Measurements from ENCODE around the gene KCNJ10.
A peak's percentile ranks its signal among the peaks of the same experiment; 100 is the strongest.

Gene KCNJ10

DNA sequence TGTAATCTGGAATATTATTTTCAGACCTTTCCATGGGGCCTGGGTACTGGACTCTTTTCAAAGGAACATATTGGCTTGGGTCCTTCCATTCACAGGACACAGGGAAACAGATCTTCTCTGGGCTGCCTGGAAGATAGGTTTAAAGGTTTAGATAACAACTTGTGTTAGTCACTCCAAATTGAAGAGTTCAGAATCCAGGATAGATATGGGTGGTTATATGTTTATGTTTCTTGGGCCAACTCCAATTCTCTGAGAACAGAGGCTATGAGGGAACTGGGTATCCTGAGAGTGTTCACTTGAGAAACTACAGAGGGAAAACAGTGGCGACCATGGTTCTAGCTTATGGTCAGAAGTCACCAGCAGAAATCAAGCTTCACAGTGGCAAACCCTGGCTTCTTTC lies 29.5 kb downstream of the KCNJ10 start:
- no peaks in the 10 kb centered on the region for H3K4me1 Mint-ChIP-seq (ENCODE audit: low read depth)
- no peak overlapping the region for H3K27ac Mint-ChIP-seq
- H3K9me3 Mint-ChIP-seq (ENCODE audit: low read depth): no peaks in the 10 kb centered on the region
- peaks cover 2% of the 10 kb centered on the region for H3K36me3 Mint-ChIP-seq
- no peak overlapping the region for H3K4me3 Mint-ChIP-seq
- H3K27me3 Mint-ChIP-seq: peaks cover 4% of the 10 kb centered on the region

DNA sequence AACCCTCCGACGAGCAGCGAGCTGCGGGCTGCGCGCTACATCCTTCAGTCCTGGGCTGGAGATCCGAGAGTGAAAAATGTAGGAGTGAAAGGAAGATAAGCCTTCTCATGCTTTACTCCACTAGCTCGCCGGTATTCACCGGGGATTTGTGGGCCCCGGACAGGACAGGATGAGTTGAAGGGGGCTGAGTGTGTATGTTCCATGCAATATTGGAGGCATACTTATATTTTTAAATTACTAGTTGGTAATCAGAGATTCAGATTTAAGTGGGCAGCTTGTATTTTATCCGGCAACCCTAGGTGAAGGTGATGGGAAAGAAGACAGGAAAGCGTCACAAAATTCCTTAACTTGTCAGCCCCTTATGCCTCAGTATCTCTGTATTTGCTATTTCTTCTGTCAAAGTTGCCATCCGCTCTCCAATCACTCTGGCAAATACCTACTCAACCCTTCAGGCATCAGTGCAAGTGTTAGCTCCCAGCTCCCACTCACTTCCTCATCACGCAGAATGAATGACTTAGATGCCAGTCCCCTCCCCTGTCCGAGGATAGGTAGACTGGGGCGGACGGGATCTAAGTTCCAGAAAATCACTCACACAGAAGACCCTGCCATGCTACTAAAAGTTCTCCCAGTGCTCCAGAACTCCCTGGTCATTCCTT lies 37.7 kb downstream of the KCNJ10 start:
- H3K4me3 Mint-ChIP-seq: peak overlapping the region; percentile 97
- no peaks in the 10 kb centered on the region for H3K9me3 Mint-ChIP-seq (ENCODE audit: low read depth)
- no peaks in the 10 kb centered on the region for H3K27me3 Mint-ChIP-seq
- peaks cover 35% of the 10 kb centered on the region for H3K4me1 Mint-ChIP-seq (ENCODE audit: low read depth)
- peaks cover 5% of the 10 kb centered on the region for H3K36me3 Mint-ChIP-seq
- H3K27ac Mint-ChIP-seq: peak overlapping the region; percentile 89

DNA sequence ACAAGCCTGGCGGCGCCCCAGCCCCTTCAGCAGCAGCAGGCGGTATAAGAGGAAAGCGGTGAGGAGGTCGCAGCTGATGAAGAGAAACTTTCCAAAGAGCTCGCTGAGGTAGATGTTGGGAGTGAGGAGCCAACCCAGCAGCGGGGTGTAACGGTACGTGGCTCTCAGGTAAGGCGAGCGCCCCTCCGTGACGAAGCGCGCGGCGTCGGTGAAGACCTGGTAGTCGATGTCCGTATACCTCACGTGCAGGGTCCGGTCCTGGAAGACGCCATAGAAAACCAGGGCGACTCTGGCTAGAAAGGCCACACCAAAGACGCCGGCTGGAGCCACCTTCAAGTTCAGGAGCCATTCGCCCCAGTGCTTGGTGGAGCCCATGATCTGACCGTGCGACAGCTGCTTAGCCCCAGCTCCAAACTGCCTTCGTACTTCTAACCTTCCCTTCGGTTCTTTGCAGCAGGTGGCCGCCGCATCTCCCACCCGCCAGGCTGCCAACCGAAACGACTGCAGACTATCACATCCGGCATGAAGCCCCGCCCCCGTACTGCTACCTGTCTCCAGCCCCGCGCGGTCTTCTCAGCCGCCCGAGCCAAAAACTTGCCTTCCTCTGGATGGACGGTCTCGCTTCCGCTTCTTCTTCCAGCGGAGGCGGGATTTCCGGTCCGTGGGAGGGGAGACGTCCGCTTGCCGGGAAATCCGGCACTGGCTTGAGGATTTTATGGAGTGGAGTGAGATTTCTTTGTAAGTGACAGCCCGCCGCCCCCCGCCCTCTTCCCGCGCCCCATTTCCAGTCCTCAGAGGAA lies 38.4 kb downstream of the KCNJ10 start, which contains the start of gene PIGM:
Gene PIGM (minus strand): TSS at position 626 of the 800 bp plus-strand sequence. CDS start 251 bp downstream, at position 375.
- Mint-ChIP-seq H3K9me3 (ENCODE audit: low read depth) (no peaks in the 10 kb centered on the region), H3K27ac (peak within 1 kb of the TSS; percentile 89), H3K36me3 (peaks cover 6% of the 10 kb centered on the region), H3K27me3 (no peaks in the 10 kb centered on the region), H3K4me3 (peak within 1 kb of the TSS; percentile 97), H3K4me1 (ENCODE audit: low read depth) (peaks cover 35% of the 10 kb centered on the region)

DNA sequence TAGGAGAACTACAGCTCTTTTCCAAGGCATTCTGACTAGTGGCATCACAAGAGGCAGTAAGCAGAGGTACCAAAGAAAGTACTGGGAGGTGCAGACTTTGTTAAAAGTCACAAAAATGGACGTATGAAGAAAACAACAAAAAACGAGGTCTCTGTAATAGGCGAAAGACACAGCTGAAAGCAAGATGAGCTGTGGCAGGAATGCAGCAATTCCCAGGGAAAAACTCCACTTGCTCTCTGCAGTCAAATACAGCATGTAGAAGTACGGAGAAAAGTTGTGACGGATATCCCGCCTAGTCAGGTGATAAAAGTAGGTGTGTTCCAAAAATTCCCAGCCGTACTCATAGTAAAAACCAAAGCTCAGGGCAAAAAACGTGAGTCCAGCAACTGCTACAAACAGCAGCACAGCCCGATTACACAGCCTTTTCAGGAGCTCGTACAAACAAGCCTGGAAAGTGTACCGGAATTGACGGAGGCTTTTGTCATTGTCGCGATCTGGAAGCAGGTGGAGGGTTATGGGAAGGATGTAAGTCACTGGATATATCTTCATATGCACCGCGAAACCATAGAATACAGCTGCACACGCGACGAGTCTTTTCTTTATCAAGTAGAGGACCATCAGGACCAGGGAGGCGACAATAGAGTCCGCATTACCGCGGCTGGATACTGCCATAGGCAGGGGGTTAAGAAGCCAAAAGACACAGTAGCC lies 39.1 kb downstream of the KCNJ10 start:
- peaks cover 35% of the 10 kb centered on the region for H3K4me1 Mint-ChIP-seq (ENCODE audit: low read depth)
- H3K27ac Mint-ChIP-seq: peak overlapping the region; percentile 87
- no peaks in the 10 kb centered on the region for H3K27me3 Mint-ChIP-seq
- H3K4me3 Mint-ChIP-seq: peak overlapping the region; percentile 97
- H3K9me3 Mint-ChIP-seq (ENCODE audit: low read depth): no peaks in the 10 kb centered on the region
- peaks cover 6% of the 10 kb centered on the region for H3K36me3 Mint-ChIP-seq

DNA sequence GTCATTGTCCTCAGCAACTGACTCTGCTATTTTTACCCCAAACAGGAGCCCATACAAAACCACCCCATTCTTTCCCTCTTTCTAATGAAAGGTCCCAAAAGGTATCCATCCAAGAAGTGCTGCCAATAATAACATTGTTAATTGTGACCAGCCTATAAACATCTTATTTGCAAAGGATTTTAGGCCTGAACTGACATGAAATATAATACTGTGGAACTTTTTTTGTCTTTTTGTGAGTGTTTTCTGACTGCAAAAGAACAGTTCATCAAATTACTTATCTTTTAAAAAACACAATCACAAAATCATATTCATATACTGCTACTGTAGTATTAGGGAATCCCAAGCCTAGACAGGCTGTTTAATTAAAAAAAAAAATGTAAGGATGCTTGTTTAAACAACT lies 41.5 kb downstream of the KCNJ10 start:
- H3K9me3 Mint-ChIP-seq (ENCODE audit: low read depth): no peaks in the 10 kb centered on the region
- H3K27me3 Mint-ChIP-seq: no peaks in the 10 kb centered on the region
- peaks cover 35% of the 10 kb centered on the region for H3K4me1 Mint-ChIP-seq (ENCODE audit: low read depth)
- no peak overlapping the region for H3K4me3 Mint-ChIP-seq
- peaks cover 8% of the 10 kb centered on the region for H3K36me3 Mint-ChIP-seq
- H3K27ac Mint-ChIP-seq: no peak overlapping the region

DNA sequence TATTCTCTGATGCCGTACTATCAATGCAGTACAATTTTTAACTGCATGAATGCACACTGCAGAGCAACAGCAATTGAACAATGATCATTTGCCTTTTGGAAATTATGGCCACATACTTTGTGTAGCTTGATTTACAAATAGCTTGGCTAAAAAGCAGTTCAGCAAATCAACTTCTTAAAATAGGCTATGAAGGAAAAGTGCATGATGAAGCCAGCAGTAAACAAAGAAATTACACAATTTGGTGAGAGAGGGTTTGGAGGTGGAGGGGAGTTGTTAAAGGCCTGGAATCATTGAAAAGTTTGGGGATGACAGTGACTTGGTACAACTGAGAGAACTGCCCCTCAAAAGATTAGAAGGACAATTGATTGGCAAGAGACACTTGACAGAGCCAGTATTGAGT lies 44.6 kb downstream of the KCNJ10 start:
- Mint-ChIP-seq H3K27ac (no peak overlapping the region), H3K4me3 (no peak overlapping the region), H3K27me3 (no peaks in the 10 kb centered on the region), H3K36me3 (peaks cover 8% of the 10 kb centered on the region), H3K9me3 (ENCODE audit: low read depth) (no peaks in the 10 kb centered on the region), H3K4me1 (ENCODE audit: low read depth) (peaks cover 15% of the 10 kb centered on the region)

DNA sequence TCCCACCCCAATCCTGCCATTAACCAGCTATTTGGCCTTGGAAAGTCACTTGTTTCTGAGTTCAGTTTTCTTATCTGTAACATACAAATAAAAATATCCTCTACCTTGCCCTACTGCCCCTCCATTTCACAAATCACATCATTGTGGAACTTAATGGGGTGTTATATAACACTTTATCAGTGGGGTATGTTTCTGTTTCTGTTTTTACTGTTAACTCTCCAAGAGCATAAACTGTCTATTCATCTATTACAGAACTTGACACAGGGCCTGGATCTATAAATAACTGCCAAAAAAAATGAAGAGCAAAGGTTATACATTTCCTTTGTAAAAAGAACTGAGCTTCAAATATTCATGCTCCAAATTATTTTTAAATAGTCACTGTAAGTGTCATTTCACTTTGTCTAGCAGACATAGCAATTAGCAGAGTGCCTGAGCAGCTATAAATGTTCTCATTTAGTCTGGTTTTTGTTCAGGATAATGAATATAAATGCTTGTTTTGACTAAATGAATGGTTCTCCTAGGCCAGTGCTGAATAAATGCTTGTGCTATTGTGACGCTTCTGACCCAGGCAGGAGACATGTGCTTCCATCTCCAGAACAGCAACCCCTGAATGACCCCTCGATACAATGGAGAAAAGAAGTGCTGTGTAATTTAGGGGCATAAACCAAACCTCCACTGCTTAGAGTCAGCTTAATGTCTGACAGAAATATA lies 45.6 kb downstream of the KCNJ10 start:
- no peak overlapping the region for H3K27ac Mint-ChIP-seq
- no peaks in the 10 kb centered on the region for H3K9me3 Mint-ChIP-seq (ENCODE audit: low read depth)
- peaks cover 9% of the 10 kb centered on the region for H3K4me1 Mint-ChIP-seq (ENCODE audit: low read depth)
- no peak overlapping the region for H3K4me3 Mint-ChIP-seq
- no peaks in the 10 kb centered on the region for H3K27me3 Mint-ChIP-seq
- peaks cover 8% of the 10 kb centered on the region for H3K36me3 Mint-ChIP-seq

DNA sequence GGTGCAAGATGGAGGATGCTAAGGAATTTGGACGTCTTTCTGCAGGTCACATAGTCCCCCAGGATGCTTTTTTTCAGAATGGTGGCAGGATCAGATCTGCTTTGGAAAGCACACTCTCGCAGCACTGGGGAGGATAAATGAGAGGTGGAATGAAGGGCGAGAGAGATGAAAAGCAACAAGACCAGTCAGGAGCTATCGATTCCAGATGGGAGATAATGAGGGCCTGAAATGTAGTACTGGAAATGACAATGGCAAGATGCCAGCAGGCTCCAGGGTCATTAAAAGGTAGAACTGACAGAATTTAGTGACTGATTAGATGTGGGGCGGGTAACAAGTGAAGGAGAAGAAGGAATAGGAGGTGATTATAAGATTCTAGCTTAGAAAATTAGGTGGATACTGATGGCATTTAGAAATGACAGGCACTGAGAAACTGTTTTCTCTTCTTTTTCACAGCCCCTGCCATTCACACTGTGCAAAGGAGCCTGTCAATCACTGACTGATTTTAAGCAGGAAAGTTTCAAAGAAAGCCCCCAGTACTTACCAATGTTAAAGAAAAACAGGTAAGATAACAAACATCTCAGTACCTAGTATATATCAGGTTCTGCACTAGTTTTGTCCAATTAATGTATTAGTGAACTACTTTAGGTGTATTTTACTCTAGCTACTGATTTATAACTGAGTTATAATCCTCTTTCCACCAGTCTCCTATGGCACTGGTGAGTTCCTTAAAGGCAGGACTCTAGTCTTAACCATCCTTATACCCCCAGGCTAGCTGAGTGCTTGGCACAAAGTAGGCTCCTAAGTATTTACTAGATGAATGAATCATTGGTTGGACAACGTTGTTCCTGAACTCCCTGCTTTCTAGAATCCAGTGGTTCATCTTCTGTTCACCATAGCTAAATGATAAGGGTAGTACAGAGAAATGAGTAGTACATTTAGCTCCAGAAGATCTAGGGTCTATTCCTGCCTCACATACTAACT lies 47.3 kb downstream of the KCNJ10 start:
- Mint-ChIP-seq H3K27ac (no peak overlapping the region), H3K9me3 (ENCODE audit: low read depth) (no peaks in the 10 kb centered on the region), H3K36me3 (peaks cover 6% of the 10 kb centered on the region), H3K4me1 (ENCODE audit: low read depth) (peaks cover under 1% of the 10 kb centered on the region), H3K27me3 (no peaks in the 10 kb centered on the region), H3K4me3 (no peak overlapping the region)

DNA sequence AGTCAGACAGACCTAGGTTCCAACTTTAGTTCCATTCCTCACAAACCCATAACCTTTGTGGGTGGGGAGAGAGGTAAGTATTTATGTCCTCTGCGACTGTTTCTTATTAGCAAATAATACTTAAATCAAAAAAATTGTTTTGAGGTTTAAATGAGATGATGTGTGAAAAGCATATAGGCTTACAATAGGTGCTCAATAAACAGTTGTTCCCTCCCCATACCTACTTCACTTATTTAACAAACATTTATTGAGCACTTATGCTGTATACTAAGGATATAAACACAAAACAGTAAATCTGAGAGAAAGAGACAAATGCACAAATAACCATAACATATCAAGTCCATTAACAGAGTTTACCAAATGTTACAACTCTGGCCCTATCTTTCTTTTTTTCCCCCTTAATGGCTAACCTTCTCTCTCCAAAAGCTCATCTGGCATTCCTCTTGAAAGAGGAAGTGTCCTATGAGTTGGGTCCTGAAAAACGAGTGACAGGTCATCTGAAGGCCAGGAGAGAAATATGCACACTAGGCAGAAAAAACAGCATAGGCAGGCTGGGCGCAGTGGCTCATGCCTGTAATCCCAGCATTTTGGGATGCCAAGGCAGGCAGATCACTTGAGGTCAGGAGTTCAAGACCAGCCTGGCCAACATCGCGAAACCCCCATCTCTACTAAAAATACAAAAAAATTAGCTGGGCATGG lies 48.4 kb downstream of the KCNJ10 start:
- no peak overlapping the region for H3K4me3 Mint-ChIP-seq
- peaks cover 5% of the 10 kb centered on the region for H3K27me3 Mint-ChIP-seq
- no peak overlapping the region for H3K27ac Mint-ChIP-seq
- H3K36me3 Mint-ChIP-seq: peaks cover 4% of the 10 kb centered on the region
- H3K9me3 Mint-ChIP-seq (ENCODE audit: low read depth): no peaks in the 10 kb centered on the region
- H3K4me1 Mint-ChIP-seq (ENCODE audit: low read depth): no peaks in the 10 kb centered on the region

DNA sequence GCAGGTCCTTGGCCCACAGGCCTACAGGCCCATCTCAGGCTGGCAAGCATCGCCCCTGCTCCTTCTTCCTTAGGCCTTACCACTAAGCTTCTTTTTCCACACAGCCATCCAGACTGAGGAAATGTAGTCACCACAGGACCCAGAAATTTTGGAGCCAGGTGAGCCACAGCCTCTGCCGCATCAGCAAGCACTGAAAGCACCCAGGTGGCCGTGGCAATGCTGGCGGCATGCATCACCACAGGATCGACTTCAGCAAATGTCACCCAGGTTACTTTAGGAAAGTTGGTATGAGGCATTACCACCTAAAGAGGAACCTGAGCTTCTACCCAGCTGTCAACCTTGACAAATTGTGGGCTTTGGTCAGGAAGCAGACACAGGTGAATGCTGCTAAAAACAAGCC lies 49.8 kb downstream of the KCNJ10 start:
- Mint-ChIP-seq H3K36me3 (peaks cover 2% of the 10 kb centered on the region), H3K27me3 (peaks cover 5% of the 10 kb centered on the region), H3K4me3 (no peak overlapping the region), H3K27ac (no peak overlapping the region), H3K9me3 (ENCODE audit: low read depth) (no peaks in the 10 kb centered on the region), H3K4me1 (ENCODE audit: low read depth) (no peaks in the 10 kb centered on the region)

DNA sequence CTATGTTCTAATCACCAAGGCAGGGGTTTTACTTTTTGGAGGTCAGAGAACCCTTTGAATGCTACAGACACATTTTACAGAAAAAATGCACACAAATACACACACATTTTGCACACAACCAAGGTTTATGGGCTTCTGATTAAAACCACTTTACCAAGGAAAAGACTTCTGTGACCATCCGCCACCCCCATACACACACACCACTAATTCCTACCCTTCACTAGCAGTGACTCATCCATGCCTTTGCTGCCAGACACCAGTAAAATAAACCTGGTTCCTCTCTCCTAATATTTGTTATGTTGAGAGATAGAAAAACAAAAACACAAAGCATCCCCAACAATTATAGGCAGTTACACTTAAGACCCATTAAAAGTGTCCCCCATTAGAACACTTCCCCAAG lies 51.1 kb downstream of the KCNJ10 start:
- no peak overlapping the region for H3K4me3 Mint-ChIP-seq
- peaks cover 5% of the 10 kb centered on the region for H3K27me3 Mint-ChIP-seq
- no peaks in the 10 kb centered on the region for H3K9me3 Mint-ChIP-seq (ENCODE audit: low read depth)
- no peaks in the 10 kb centered on the region for H3K4me1 Mint-ChIP-seq (ENCODE audit: low read depth)
- H3K36me3 Mint-ChIP-seq: peaks cover 2% of the 10 kb centered on the region
- no peak overlapping the region for H3K27ac Mint-ChIP-seq

DNA sequence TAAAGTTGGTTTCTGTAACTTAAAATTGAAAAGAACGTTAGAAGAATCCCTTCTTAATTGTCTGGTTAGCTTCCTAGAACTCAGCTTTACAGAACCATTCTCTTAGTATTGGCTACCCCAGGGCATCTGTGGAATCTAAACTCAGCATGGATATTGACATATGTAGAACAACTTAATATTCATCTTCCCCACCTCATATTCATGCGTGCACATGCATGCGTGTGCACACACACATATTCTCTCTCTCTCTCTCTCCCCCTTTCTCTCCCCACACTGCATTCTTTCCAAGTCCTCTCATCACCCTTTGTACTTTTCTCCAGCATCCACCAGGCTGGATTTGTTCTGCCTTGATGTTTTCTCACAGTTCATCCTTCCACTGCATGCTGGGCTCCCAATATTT lies 51.6 kb downstream of the KCNJ10 start:
- no peaks in the 10 kb centered on the region for H3K9me3 Mint-ChIP-seq (ENCODE audit: low read depth)
- H3K36me3 Mint-ChIP-seq: peaks cover 2% of the 10 kb centered on the region
- H3K4me1 Mint-ChIP-seq (ENCODE audit: low read depth): no peaks in the 10 kb centered on the region
- no peak overlapping the region for H3K4me3 Mint-ChIP-seq
- H3K27ac Mint-ChIP-seq: no peak overlapping the region
- peaks cover 5% of the 10 kb centered on the region for H3K27me3 Mint-ChIP-seq

DNA sequence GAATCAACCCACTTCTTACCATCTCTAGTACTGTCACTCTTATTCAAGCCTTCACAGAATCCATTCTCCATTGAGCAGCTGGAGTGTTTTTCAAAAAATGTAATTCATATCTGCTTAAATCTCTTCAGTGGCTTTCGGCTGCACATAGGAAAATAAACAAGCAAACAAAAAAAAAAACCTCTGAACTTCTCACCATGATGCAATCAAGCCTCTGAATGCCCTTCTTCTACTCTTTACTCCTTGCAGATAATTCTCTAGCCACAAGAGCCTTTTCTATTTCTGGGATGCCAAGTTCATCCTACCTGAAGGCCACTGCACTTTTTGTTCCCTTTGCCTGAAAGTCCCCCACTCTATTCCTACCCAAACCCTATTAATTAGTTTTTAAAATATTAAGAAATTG lies 52.4 kb downstream of the KCNJ10 start:
- H3K36me3 Mint-ChIP-seq: peaks cover 2% of the 10 kb centered on the region
- no peak overlapping the region for H3K4me3 Mint-ChIP-seq
- H3K4me1 Mint-ChIP-seq (ENCODE audit: low read depth): no peaks in the 10 kb centered on the region
- peaks cover 7% of the 10 kb centered on the region for H3K27me3 Mint-ChIP-seq
- H3K27ac Mint-ChIP-seq: no peak overlapping the region
- H3K9me3 Mint-ChIP-seq (ENCODE audit: low read depth): no peaks in the 10 kb centered on the region

Data from activated naive CD8-positive, alpha-beta T cell (primary cell).